Esophagus (tissue), 2 donors: ENCODE data around the gene PRC1. TPM values are rescaled to one million over a fixed set of nuclear protein-coding genes. Genes with fewer than 3 reads are reported as not detected.

Experiments
- H3K27ac ChIP-seq, 2 donors: one replicate each; pipeline ENCODE4 v1.5.1; 2013; ENCODE audit warnings: low read depth in 2 of 2, mild to moderate bottlenecking in 2 of 2, inconsistent platforms in 1 of 2, low read length in 1 of 2, moderate library complexity in 1 of 2
- H3K27me3 ChIP-seq, 2 donors: one replicate each; pipeline ENCODE4 v1.6.1; 2013; ENCODE audit warnings: low read length in 2 of 2, control low read depth in 1 of 2, mild to moderate bottlenecking in 1 of 2; ENCODE audit not compliant: insufficient read depth in 2 of 2, control insufficient read depth in 1 of 2
- H3K36me3 ChIP-seq, 2 donors: one replicate each; pipeline ENCODE4 v1.6.1; 2013; ENCODE audit warnings: low read length in 1 of 2; ENCODE audit not compliant: control insufficient read depth in 2 of 2, insufficient read depth in 2 of 2
- H3K4me1 ChIP-seq, 2 donors: one replicate each; pipeline ENCODE4 v1.6.1; 2013; ENCODE audit warnings: low read length in 1 of 2; ENCODE audit not compliant: control insufficient read depth in 2 of 2, insufficient read depth in 2 of 2
- H3K4me3 ChIP-seq, 2 donors: one replicate each; pipeline ENCODE4 v1.5.1; 2013; ENCODE audit warnings: low read length in 2 of 2, mild to moderate bottlenecking in 2 of 2, low read depth in 1 of 2, moderate library complexity in 1 of 2
- H3K9me3 ChIP-seq, 2 donors: one replicate each; pipeline ENCODE4 v1.6.1; 2013; ENCODE audit warnings: mild to moderate bottlenecking in 2 of 2, low read depth in 1 of 2, low read length in 1 of 2, moderate library complexity in 1 of 2; ENCODE audit not compliant: control insufficient read depth in 2 of 2, insufficient read depth in 1 of 2
- WGBS, 2 donors: extraction: QIAGEN DNeasy Blood & Tissue Kit; methylation state at CpG; one replicate each; pipeline ENCODE4 v1.1.7; 2013; 5-methylcytosine and 5-hydroxymethylcytosine counted together
- polyA plus RNA-seq, 2 donors: library from polyadenylated mRNA; stranded (reverse); fragments of 200-250 nt; gene quantifications; one replicate each; pipeline ENCODE4 v1.2.3, GENCODE V29; 2013
- donor health status: healthy with polysubstance abuse.
- donor health status: Bipolar disorder and iron deficiency.

The PRC1 gene
- polyA plus RNA-seq, 2 donors: 41.2 to 44.1 TPM

GRCh38 chr15:90952901-90953677, 41.2 kb downstream of the PRC1 start:
- Histone ChIP-seq H3K4me3 (no peak overlapping the region), H3K36me3 (peaks cover 13 to 34% of the 10 kb centered on the region in 2 donors), H3K27ac (no peak overlapping the region), H3K9me3 (no peaks in the 10 kb centered on the region), H3K27me3 (no peaks in the 10 kb centered on the region), H3K4me1 (peaks cover 7 to 16% of the 10 kb centered on the region in 2 donors)
- WGBS, 2 donors: 90 to 94% methylated on average over 14 of the region's 14 CpGs

GRCh38 chr15:90950676-90951075, 43.7 kb downstream of the PRC1 start:
- peaks cover 0 to 11% of the 10 kb centered on the region in 2 donors for H3K4me1 ChIP-seq
- no peaks in the 10 kb centered on the region for H3K9me3 ChIP-seq
- H3K27ac ChIP-seq: no peak overlapping the region
- H3K27me3 ChIP-seq: no peaks in the 10 kb centered on the region
- 95 to 97% methylated on average over 6 of the region's 6 CpGs for WGBS, 2 donors
- H3K36me3 ChIP-seq: peaks cover 25 to 51% of the 10 kb centered on the region in 2 donors
- no peak overlapping the region for H3K4me3 ChIP-seq

- peaks cover 26 to 51% of the 10 kb centered on the region in 2 donors for H3K36me3 ChIP-seq
Observed at GRCh38 chr15:90949979-90950675, 44.2 kb downstream of the PRC1 start.

GRCh38 chr15:90948506-90948905, 45.8 kb downstream of the PRC1 start:
- Histone ChIP-seq H3K36me3 (peaks cover 34 to 55% of the 10 kb centered on the region in 2 donors), H3K27me3 (no peaks in the 10 kb centered on the region)
- WGBS, 2 donors: 94% methylated on average over 8 of the region's 8 CpGs

More at GRCh38 chr15:90949979-90950675, 44.2 kb downstream of the PRC1 start:
- no peaks in the 10 kb centered on the region for H3K27me3 ChIP-seq
- no peaks in the 10 kb centered on the region for H3K9me3 ChIP-seq
- H3K4me3 ChIP-seq: no peak overlapping the region
- WGBS, 2 donors: 90 to 93% methylated on average over 23 of the region's 23 CpGs
- peaks cover 0 to 8% of the 10 kb centered on the region in 2 donors for H3K4me1 ChIP-seq
- H3K27ac ChIP-seq: peak overlapping the region in 1 of 2 donors; percentile 27

GRCh38 chr15:90947577-90948357, 46.6 kb downstream of the PRC1 start:
- H3K27ac ChIP-seq: no peak overlapping the region
- 91 to 93% methylated on average over 18 of the region's 18 CpGs for WGBS, 2 donors
- H3K36me3 ChIP-seq: peaks cover 36 to 53% of the 10 kb centered on the region in 2 donors
- H3K4me3 ChIP-seq: no peak overlapping the region
- peaks cover 0 to 4% of the 10 kb centered on the region in 2 donors for H3K4me1 ChIP-seq
- no peaks in the 10 kb centered on the region for H3K9me3 ChIP-seq
- H3K27me3 ChIP-seq: no peaks in the 10 kb centered on the region

More at GRCh38 chr15:90948506-90948905, 45.8 kb downstream of the PRC1 start:
- H3K4me1 ChIP-seq: peaks cover 0 to 4% of the 10 kb centered on the region in 2 donors
- no peaks in the 10 kb centered on the region for H3K9me3 ChIP-seq
- no peak overlapping the region for H3K4me3 ChIP-seq
- no peak overlapping the region for H3K27ac ChIP-seq

GRCh38 chr15:90946941-90947576, 47.3 kb downstream of the PRC1 start:
- Histone ChIP-seq H3K36me3 (peaks cover 37 to 58% of the 10 kb centered on the region in 2 donors), H3K9me3 (no peaks in the 10 kb centered on the region), H3K27me3 (no peaks in the 10 kb centered on the region), H3K4me1 (peaks cover 0 to 4% of the 10 kb centered on the region in 2 donors), H3K27ac (no peak overlapping the region), H3K4me3 (no peak overlapping the region)
- WGBS, 2 donors: 86 to 90% methylated on average over 8 of the region's 8 CpGs

GRCh38 chr15:90946538-90946937, 47.8 kb downstream of the PRC1 start:
- Histone ChIP-seq H3K27me3 (no peaks in the 10 kb centered on the region), H3K27ac (no peak overlapping the region), H3K9me3 (no peaks in the 10 kb centered on the region), H3K4me3 (no peak overlapping the region), H3K4me1 (peaks cover 0 to 4% of the 10 kb centered on the region in 2 donors), H3K36me3 (peaks cover 37 to 60% of the 10 kb centered on the region in 2 donors)
- 89 to 91% methylated on average over 16 of the region's 16 CpGs for WGBS, 2 donors

- Histone ChIP-seq H3K27ac (no peak overlapping the region), H3K27me3 (no peaks in the 10 kb centered on the region), H3K36me3 (peaks cover 44 to 62% of the 10 kb centered on the region in 2 donors), H3K9me3 (no peaks in the 10 kb centered on the region), H3K4me3 (no peak overlapping the region), H3K4me1 (peaks cover 0 to 4% of the 10 kb centered on the region in 2 donors)
- WGBS, 2 donors: 92% methylated on average over 7 of the region's 7 CpGs
Observed at GRCh38 chr15:90945091-90945490, 49.2 kb downstream of the PRC1 start.
